Measurements from ENCODE around the gene GBE1.

The GBE1 gene

GRCh38 chr3:81490541-81491288 lies 270.7 kb downstream of the GBE1 start:
- Histone ChIP-seq H3K9ac (ENCODE audit: low read depth, low read length, poor library complexity, severe bottlenecking) (no peak overlapping the region), H3K9me2 (replicated peaks; ENCODE audit: low read depth, low read length) (no peaks in the 10 kb centered on the region), H3K9me3 (ENCODE audit: insufficient read depth, low read depth, low read length) (no peaks in the 10 kb centered on the region), H2AFZ (ENCODE audit: low read length) (no peak overlapping the region), H4K20me1 (ENCODE audit: insufficient read depth, low read length, poor library complexity, severe bottlenecking) (no peaks in the 10 kb centered on the region), H3K79me2 (ENCODE audit: insufficient read depth, low read length) (no peaks in the 10 kb centered on the region), H3K27me3 (ENCODE audit: insufficient read depth, low read length, poor library complexity, severe bottlenecking) (no peaks in the 10 kb centered on the region), H3K36me3 (ENCODE audit: insufficient read depth, low read length) (peaks cover 5% of the 10 kb centered on the region; the same call in 1 of the 2 replicates), H3F3A (ENCODE audit: low read depth) (no peaks in the 10 kb centered on the region), H3K4me1 (ENCODE audit: insufficient read depth, low read length, poor library complexity, severe bottlenecking) (peaks cover 1% of the 10 kb centered on the region), H3K4me2 (ENCODE audit: low read depth, low read length, poor library complexity, severe bottlenecking) (no peak overlapping the region), H3K4me3 (ENCODE audit: low read length, poor library complexity, severe bottlenecking) (no peak overlapping the region)
- TF ChIP-seq EZH2phosphoT487 (IDR thresholded peaks at IDR 0.05; ENCODE audit: borderline replicate concordance): no peak
- TF ChIP-seq, protein P1, sequence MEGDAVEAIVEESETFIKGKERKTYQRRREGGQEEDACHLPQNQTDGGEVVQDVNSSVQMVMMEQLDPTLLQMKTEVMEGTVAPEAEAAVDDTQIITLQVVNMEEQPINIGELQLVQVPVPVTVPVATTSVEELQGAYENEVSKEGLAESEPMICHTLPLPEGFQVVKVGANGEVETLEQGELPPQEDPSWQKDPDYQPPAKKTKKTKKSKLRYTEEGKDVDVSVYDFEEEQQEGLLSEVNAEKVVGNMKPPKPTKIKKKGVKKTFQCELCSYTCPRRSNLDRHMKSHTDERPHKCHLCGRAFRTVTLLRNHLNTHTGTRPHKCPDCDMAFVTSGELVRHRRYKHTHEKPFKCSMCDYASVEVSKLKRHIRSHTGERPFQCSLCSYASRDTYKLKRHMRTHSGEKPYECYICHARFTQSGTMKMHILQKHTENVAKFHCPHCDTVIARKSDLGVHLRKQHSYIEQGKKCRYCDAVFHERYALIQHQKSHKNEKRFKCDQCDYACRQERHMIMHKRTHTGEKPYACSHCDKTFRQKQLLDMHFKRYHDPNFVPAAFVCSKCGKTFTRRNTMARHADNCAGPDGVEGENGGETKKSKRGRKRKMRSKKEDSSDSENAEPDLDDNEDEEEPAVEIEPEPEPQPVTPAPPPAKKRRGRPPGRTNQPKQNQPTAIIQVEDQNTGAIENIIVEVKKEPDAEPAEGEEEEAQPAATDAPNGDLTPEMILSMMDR (conservative IDR thresholded peaks at IDR 0.05; ENCODE audit: low read length): peak; percentile 91

DNA sequence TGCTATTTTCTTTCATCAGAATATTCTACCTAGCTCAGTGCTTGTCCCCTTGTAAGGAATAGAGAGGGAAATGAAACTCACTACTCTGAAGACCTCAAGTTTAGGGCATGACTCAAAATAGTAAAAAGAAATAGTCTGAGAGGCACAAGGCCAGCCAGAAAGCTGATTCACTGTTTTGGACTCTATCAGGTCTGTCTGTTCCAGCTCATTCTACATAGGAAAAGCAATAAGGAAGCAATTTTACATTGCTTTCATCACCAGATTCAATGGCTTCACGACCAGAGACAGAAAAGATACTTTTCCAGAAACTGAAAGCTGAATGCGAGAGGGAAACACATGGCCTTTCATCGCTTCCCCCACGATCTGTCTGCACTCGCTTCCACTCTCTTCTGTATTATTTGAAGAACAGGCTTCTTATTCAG lies 276.0 kb downstream of the GBE1 start:
- no peaks in the 10 kb centered on the region for H4K20me1 ChIP-seq (ENCODE audit: insufficient read depth, low read length, poor library complexity, severe bottlenecking)
- no peak overlapping the region for H3K9ac ChIP-seq (ENCODE audit: low read depth, low read length, poor library complexity, severe bottlenecking)
- H3K9me2 ChIP-seq (replicated peaks; ENCODE audit: low read depth, low read length): no peaks in the 10 kb centered on the region
- TF ChIP-seq EZH2phosphoT487 (IDR thresholded peaks at IDR 0.05; ENCODE audit: borderline replicate concordance): no peak
- TF ChIP-seq, protein P1 (conservative IDR thresholded peaks at IDR 0.05; ENCODE audit: low read length): no peak
- no peak overlapping the region for H3K4me3 ChIP-seq (ENCODE audit: low read length, poor library complexity, severe bottlenecking)
- H3F3A ChIP-seq (ENCODE audit: low read depth): no peaks in the 10 kb centered on the region
- H2AFZ ChIP-seq (ENCODE audit: low read length): no peak overlapping the region
- H3K27me3 ChIP-seq (ENCODE audit: insufficient read depth, low read length, poor library complexity, severe bottlenecking): no peaks in the 10 kb centered on the region
- no peaks in the 10 kb centered on the region for H3K9me3 ChIP-seq (ENCODE audit: insufficient read depth, low read depth, low read length)
- no peaks in the 10 kb centered on the region for H3K79me2 ChIP-seq (ENCODE audit: insufficient read depth, low read length)
- H3K36me3 ChIP-seq (ENCODE audit: insufficient read depth, low read length): peaks cover 5% of the 10 kb centered on the region; the same call in 1 of the 2 replicates
- H3K4me1 ChIP-seq (ENCODE audit: insufficient read depth, low read length, poor library complexity, severe bottlenecking): peaks cover 6% of the 10 kb centered on the region
- H3K4me2 ChIP-seq (ENCODE audit: low read depth, low read length, poor library complexity, severe bottlenecking): no peak overlapping the region

GRCh38 chr3:81484520-81484919 lies 276.9 kb downstream of the GBE1 start:
- Histone ChIP-seq H3K79me2 (ENCODE audit: insufficient read depth, low read length) (no peaks in the 10 kb centered on the region), H3K36me3 (ENCODE audit: insufficient read depth, low read length) (peaks cover 5% of the 10 kb centered on the region; the same call in 1 of the 2 replicates), H3K9me3 (ENCODE audit: insufficient read depth, low read depth, low read length) (no peaks in the 10 kb centered on the region), H3K9ac (ENCODE audit: low read depth, low read length, poor library complexity, severe bottlenecking) (no peak overlapping the region), H3K4me1 (ENCODE audit: insufficient read depth, low read length, poor library complexity, severe bottlenecking) (peaks cover 6% of the 10 kb centered on the region), H3K4me2 (ENCODE audit: low read depth, low read length, poor library complexity, severe bottlenecking) (no peak overlapping the region), H4K20me1 (ENCODE audit: insufficient read depth, low read length, poor library complexity, severe bottlenecking) (no peaks in the 10 kb centered on the region), H3K27me3 (ENCODE audit: insufficient read depth, low read length, poor library complexity, severe bottlenecking) (no peaks in the 10 kb centered on the region), H3K9me2 (replicated peaks; ENCODE audit: low read depth, low read length) (no peaks in the 10 kb centered on the region), H2AFZ (ENCODE audit: low read length) (no peak overlapping the region), H3K4me3 (ENCODE audit: low read length, poor library complexity, severe bottlenecking) (no peak overlapping the region), H3F3A (ENCODE audit: low read depth) (no peaks in the 10 kb centered on the region)
- TF ChIP-seq EZH2phosphoT487 (IDR thresholded peaks at IDR 0.05; ENCODE audit: borderline replicate concordance): no peak
- TF ChIP-seq, protein P1 (conservative IDR thresholded peaks at IDR 0.05; ENCODE audit: low read length): no peak

Measured in Loucy (cell line).